ENCODE results near the gene CTCFL. TPM values are rescaled to one million over a fixed set of nuclear protein-coding genes. Genes with fewer than 3 reads are reported as not detected.
"Not testable (repeated sequence)": the region's sequence is repeated elsewhere in the genome, so short reads cannot be mapped to it uniquely, and the experiment has no call there.

Gene CTCFL
- total RNA-seq, 1 donor from 2014 or later = not detected

DNA sequence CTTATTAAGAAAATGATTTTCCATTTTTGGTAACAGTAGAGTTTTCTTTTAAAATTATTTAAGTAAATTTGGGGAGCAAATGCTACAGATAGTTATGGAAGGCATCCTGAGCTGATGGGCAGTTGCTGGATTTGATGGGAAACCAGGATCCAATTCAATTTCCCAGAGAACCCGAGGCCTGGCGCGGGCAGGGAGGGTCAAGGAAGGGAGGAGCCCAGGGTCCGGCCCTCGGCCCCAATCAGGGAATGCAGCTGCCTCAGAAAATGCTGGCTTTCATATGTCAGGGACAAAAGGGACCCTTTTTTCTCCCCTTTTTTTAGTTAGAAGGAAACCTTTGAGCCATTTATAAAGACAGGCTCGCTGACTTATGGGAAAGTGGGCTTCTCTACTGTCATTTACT, 42.1 kb downstream of the CTCFL start:
- no peak for DNase-seq (ENCODE audit: low read depth in 2 of 2)

DNA sequence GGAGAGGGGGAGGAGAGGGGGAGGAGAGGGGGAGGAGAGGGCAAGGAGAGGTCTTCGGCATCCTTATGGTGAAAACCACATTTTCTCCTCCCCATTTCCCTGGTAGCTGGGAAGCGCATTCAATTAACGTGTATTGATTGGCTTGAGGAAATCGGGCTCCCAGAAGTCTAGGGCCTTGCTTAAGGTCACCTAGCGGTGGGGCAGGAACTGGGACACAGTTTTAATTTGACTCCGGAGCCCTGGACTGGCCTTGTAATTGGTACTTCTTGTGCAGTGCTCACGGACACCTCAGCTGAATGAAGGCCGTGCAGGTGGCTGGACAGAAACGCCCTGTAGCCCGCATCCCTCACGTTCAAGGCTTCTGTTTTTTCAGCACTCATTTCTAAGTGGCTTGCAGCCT, 42.8 kb downstream of the CTCFL start:
- no peak for DNase-seq (ENCODE audit: low read depth in 2 of 2)

DNA sequence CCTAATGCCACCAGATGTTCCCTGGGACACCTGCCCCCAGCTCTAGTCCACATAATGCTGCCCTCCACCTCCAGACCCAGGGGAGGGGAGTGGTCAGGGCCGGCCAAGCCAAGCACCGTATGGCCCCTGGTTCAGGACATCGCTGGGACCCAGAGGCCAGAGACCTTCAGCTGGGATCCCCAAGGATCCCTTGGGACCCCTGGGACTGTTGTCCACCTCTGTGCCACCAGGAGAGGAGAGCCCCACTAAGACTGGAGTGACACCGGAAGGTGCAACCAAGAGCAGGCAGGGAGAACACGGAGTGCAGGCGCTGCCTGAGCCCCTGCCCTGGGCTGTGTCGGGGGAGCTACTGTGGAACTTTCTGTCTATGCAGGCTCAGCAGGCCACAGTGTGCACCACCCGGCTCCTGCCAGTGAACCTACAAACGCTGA, 43.6 kb downstream of the CTCFL start:
- DNase-seq (ENCODE audit: low read depth in 2 of 2) = no peak

DNA sequence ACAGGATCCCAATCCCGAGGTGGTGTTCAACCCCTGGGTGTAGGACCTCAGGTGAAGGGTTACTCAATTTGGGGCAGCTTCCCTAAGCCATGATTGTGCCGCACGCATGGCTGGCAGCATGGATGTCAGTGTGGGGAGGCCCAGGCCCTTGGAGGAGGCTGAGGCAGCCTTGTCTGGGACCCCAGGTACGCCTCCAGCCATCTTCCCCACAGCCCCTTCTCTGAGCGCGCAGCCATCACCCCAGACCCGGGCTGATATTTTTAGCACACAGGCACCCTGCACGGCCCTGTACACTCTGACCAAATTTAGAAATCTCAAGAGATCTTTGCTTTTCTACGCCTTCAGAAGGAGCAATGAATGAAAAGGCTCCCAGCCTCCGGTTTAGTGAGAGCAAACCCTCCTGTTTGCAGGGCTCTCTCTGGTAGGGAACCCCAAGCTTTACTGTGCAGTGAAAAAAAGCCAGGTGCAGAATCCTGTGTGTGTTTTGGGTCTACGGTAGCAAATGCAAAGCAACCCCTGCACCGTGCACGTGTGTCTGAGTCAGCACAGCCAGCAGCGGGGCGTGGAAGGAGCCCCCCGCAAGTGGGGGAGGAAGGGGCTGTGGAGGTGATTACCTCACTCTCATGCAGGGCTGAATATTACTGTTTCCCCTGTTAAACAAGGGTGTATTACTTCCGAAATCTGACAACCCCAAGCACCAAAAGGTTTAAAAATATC, 44.3 kb downstream of the CTCFL start:
- DNase-seq (ENCODE audit: low read depth in 2 of 2) = no peak

DNA sequence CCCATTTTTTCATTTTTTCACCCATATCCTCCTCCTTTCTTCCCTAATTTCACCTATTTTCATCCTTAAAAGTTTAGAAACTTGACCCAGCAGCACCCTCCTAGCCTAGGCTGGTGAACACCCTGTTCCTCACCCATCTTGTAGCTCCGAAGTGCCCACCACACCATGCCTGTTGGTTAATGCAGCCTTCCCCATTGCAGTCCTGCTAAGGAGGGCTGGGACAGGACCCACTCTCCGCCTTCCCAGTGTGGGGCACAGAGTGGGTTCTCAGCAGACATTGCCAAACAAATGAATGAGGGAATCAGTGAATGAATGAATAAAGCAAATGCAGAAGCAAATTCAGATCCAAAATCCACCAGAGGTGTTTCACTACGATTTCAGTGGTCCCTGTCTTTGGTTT, 45.7 kb downstream of the CTCFL start:
- no peak for DNase-seq (ENCODE audit: low read depth in 2 of 2)

DNA sequence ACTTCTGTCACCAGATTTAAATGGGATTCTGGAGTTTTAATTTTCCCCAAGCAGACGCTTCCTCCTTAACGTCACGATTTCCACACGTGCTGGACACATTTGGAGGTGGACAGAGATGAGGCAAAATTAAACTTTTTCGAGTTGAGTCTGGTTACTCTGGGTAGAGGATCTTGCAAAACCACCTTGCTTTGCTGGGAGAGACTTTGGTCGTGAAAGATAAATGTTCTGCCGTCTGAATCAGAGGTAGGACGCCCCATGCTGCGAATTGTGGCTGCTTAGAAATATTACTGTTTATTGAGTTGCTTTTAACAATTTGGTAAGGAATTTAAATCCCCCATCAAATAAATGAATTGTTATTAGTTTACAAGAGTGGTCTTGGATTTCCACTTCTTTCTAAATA, 46.8 kb downstream of the CTCFL start:
- DNase-seq (ENCODE audit: low read depth in 2 of 2) = no peak

DNA sequence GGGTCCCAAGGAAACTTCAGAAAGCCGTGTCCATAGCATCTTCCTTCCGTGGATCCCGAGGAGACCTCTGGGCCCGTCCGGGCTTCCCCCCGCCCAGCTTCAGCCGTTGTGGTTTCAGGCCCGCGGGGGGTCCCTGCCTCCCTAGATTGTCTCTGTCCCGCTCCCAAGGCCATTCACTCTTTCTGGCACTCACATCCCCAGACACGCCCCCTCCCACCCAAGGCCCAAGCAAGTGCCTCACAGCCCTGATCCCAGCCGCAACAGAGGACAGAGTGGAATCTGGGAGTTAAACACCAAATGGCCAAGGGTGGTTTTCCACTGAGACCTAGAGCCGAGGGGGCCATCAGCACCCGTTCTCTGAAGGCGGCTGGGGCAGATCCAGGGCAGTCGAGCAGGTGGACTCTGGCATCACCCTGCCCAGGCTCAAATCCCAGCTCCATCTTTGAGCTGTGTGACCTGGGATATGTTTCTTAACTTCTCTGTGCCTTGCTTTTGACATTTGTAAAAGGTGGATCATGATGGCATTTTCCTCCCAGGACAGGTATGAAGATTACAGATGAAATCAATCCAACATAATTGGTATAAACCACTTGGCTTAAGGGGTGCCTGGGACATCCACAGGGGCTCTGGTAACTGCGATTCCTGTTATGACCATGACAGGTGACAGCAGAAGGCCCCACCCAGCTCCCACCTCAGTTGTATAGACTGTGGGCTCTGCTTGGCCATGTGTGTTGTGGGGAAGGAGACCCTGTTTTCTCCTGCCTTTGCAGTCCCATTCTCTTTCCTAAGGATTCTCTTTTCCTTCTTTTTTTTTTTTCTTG, 48.1 kb downstream of the CTCFL start:
- no peak for DNase-seq (ENCODE audit: low read depth in 2 of 2)

DNA sequence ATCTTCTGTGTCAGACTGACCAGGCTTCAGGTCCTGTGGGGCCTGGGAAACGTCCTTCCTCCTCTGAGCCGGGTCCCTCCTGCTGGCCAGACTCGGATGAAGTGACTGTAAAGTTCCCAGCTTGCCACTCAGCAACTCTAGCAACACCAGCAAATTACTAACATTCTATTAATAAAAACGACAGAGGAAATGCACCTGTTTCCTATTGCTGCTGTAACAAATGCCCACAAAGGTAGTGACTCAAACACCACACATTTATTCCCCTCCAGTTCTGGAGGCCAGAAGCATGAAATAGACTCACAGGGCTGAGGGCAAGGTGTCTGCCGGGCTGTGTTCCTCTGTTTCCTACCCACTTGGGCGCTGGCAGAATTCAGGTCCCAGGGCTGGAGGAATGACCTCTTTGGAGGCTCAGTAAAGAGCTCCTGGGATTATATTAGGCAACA, 48.8 kb downstream of the CTCFL start:
- DNase-seq (ENCODE audit: low read depth in 2 of 2) = peak; percentile 82 to 85

DNA sequence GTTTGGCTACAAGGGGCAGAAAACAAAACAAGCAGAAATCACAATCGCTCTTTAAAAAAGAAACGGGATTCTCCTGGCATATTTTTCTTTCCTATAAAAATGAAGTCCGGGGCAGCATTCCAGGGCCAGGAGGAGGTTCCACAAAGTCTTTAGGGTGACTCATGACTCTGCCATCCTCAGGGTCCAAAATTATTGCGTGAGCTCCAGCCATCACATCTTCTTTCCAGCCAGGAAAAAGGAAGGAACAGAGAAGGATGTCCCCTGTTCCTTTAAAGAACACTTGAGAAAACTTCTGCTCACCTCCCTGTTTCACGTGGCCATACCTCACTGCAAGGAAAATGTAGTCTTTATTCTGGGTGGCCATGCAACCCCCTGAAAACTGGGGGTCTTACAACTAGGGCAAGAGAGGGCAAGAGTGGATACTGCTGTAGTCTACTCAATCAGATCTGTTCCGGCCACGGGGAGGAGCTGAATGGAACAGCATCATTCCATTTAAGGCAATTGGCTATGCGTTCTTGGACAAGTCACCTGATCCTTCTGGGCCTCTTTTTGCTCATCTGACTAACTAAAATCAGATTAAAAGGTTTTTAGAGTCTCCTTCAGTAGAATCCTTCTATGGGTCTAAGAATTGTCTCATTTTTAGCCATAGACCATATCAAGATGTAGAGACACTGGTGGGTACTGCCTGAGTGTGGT, 49.4 kb downstream of the CTCFL start:
- no peak for DNase-seq (ENCODE audit: low read depth in 2 of 2)

DNA sequence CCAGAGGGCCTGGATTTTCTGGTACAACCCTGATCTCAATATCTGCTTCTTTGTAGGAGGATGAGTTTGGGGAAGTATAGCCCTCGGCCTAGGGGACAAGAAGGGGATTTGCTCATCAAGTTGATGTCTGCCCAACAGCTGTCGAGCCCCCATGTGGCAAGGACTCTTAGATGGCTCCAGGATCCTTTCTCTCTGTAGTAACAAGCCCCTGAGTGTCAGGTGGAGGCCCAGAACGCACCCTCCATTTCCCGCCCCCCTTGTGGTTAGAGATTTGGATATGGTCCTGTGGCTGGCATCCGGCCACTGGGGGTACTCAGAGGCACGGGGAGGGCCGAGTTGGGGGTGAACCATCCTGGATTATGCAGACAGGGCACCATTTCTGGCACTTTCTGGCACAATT, 50.1 kb downstream of the CTCFL start:
- no peak for DNase-seq (ENCODE audit: low read depth in 2 of 2)

DNA sequence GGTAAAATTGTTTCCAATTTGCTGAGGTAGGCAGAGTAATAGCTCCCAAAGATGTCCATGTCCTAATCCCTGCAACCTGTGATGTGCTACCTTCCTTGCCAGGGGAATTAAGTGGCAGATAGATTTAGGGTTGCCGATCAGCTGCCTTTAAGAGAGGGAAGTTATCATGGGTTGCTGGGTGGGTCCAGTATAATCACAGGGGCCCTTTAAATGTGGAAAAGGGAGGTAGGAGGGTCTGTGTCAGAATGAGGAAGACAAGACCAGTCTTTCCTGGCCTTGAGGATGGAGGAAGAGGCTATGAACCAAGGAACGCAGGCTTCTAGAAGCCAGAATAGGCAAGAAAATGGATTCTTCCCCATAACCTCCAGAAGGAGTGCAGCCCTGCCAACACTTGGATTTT, 50.7 kb downstream of the CTCFL start:
- DNase-seq (ENCODE audit: low read depth in 2 of 2) = no peak

DNA sequence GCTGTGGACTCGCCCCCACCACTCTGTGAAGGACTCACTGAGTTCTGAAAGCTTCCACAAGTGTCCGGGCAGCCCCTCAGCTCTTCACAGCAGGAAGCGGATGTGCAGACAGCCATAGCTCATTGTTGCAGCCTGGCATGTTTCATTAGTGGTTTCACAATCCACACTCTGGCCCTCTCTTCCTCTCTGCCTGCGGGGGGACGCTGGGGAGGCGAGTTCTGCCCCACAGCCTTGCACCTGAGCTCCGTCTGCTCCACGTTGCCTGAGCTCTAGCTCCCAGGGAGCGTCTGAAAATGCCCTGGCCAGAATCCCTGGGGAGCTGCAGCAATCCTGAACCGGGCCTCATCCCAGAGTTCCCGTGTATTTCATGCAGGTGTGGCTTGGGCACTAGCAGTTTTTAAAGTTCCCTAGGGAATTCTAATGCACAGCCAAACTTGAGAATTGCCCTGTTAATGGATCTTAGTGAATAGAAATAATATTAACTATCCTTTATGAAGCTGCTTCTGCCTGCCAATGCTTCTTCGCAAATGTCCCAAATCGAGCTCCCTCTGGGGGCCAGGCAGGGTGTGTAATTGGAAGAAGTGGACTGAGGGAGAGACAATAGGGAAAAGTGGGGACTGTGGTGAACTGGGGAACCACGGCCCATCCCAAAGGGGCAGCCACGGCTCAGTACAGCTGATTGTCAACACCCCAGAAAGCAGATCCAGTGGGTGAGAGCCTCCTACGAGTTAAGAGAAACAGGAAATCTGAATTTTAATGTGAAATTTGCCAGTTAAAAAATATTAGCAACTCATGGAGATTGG, 51.5 kb downstream of the CTCFL start:
- peak; percentile 47 to 76 for DNase-seq (ENCODE audit: low read depth in 2 of 2)

DNA sequence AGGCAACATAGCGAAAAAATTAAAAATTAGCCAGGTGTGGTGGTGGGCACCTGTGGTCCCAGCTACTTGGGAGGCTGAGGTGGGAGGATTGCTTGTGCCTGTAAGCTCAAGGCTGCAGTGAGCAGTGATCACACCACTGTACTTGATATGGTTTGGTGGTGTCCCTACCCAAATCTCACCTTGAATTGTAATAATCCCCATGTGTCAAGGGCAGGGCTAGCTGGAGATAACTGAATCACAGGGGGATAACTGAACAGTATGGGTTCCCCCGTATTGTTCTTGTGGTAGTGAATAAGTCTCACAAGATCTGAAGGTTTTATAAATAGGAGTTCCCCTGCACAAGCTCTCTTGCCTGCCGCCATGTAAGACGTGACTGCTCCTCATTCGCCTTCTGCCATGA, 52.5 kb downstream of the CTCFL start:
- DNase-seq (ENCODE audit: low read depth in 2 of 2) = not testable (repeated sequence)

DNA sequence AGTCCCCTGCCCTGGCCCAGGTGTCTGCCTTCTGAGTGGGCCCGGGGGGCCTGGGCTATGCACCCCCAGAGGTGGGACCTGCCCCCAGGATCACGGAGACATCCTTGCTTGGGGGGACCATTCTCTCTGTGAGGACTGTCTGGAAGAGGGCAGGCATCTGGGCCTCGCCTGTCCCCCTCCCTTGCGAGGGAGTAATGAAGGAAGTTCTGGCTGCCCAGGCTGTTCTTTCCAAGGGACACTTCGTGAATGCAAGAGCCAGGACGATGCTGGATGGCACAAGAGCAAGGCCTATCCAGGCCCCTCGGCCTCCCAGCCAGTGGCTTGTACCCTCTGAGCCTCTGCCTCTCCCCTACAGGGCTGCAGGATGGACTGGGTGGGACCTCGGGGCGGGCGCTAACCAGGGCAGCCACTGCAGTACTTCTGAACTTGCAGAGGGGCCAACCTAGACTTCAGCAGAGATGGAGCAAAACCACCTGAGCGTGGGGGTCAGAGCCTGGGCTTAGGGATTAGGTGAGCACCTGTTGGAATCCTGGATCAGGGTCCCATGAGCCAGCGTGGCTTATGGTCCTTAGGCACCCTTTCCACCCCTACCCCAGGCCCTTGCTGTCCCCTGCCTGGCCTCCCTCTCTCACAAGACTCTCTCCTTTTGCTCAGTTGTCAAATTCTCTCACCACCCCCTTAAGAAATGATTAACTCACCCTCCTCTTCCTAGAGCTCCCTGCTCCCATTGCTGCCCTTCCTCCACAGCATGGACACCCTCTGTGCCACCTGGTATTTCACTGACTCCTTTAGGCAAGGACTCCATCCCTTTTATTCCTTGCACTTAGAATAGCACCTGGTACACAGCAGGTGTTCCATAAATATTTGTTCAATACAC, 53.2 kb downstream of the CTCFL start:
- DNase-seq (ENCODE audit: low read depth in 2 of 2) = no peak

DNA sequence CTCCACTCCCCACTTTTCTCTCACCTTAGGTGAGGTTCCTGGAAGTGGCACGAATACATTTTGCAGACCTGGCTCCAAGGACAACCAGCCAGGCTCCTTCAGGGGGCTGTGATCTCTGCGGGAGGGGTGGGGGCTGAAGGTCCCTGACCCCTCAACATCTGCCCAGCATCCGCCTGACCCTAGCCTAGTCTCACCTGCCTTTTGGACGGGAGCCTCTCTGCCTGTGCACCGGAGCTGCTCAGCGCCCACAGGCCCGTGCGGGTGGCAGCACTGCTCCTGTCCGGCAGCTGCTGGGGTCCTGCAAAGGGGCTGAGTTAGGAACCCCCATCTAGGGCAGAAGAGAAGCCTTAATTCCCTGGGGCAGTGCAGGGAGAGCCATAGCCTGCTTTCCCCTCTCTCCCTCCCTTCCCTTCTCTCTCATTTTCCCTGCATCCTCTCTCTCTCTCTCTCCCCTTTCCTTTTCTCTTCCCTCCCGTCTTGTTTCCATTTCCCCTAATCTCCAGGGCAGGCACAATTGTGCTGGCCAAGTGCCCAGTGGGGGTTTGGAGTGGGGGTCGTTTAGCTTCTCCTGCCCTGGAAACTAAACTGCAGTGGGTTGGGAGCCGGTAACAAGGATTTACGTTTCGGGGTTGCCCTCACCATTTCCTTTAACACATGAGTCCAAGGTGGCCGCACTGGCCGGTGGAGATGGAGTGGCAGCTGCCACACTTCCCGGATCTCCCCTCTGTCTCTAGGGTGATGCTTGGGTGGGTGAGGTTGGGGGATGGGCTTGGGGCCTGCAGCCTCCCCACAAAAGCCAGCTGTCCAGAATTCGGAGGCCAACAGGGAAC, 54.1 kb downstream of the CTCFL start:
- DNase-seq (ENCODE audit: low read depth in 2 of 2) = no peak

DNA sequence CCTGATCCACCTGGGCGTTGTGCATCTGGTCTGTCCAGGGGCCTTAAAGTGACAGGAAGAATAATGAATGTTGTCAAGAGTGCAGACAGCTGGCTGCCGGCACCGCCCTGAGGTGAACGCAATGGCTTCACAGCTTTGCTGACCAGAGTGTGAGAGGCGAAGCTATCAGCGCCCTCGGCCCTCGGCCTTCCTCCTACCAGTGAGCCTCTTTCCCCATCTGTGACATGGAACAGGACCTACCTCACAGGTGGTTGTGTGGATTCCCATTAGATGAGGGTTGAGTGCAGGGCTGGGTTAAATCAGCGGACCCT, 54.8 kb downstream of the CTCFL start:
- DNase-seq (ENCODE audit: low read depth in 2 of 2) = no peak

DNA sequence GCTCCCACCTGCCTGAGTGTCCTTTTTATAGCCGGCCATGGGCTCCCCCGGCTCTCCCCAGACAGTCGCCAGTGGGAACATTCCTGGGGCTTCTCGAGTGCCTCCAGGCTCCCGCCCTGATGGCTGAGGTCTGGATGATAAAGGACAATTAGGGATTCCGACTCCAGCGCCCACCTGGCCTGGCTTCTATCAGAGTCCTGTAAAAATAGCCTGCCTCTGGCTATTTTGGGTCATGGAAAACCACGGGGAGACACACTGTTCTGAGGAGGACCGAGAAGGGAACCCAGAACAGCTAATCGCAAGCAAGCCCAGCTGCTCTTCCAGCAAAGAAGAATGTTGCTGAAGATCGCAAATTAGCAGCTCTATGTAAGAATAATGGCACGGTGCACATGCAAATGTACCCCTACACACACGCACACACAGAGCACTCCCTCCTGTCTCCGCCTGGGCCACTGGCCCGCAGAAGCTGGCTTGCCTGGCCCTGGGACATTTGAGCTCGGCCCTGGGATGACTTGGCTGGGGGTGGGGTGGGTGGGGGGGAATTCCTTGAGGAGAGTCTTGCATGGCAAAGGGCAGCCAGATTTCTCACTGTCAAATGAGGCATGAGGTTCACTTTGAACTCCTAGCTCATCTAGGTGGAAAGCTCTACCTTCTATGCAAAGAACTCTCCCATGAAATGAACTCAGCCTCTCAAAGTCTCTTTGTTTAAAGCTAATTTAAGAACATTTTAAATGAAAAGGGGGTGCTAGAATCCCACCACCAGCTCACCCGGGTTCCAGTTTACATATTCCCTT, 55.3 kb downstream of the CTCFL start:
- no peak for DNase-seq (ENCODE audit: low read depth in 2 of 2)

DNA sequence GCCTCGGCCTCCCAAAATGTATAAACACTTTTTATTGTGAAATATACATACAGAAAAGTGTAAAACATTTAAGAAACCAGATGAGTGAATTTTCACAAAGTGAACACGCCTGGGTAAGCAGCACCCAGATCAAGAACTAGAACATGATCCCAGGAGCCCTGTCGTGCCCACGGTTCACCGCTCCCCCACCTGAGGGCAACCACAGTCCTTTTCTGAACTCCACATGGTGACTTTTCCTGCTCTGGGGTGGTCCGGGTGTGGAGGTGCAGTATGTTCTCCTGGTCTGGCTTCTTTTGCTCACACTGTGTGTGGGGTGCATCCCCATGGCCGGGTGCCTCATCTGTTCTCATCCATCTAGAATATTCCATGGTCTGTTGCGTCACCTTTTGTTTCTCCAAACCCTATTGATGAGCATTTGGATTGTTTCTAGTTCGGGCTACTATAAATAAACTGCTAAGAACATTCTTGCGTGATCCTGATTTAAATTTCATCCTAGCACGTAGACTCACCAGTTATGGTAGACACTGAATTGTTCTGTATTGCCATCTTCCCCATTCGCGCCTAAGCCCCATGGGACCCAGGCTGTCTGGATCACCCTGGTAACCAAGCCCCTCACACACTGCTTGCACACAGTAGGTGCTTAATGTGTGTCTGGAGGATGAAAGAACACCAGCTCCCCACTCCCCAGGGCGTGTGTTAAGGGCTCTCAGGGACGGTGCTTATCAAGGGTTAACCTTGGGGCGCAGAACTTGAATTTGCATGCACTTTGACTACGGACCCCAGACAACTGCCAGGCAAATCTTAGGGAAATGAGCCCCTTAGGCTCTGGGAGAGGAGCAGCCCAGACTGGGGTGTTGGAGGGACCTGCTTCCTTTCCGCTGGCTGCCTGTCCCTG, 56.2 kb downstream of the CTCFL start:
- no peak for DNase-seq (ENCODE audit: low read depth in 2 of 2)
